Bronchial epithelial cell (primary cell): ENCODE results near the gene LILRA5. TPM values are rescaled to one million over a fixed set of nuclear protein-coding genes. Genes with fewer than 3 reads are reported as not detected.

Experiments used
- DNase-seq: peaks from one replicate; pipeline ENCODE4 v3.0.0-alpha.2; 2010; ENCODE audit warnings: low read depth
- FAIRE-seq: peaks from 2 replicates; lab custom pipeline; 2011; peaks lifted over from hg19 to GRCh38; lab: Jason Lieb, UNC
- H3K27me3 ChIP-seq: 2 replicates; pipeline ENCODE4 v1.5.1; 2011; ENCODE audit warnings: low read length; ENCODE audit not compliant: control insufficient read depth, insufficient read depth
- H3K36me3 ChIP-seq: 2 replicates; pipeline ENCODE4 v1.5.1; 2011; ENCODE audit warnings: low read length; ENCODE audit not compliant: control insufficient read depth, insufficient read depth
- H3K4me3 ChIP-seq: 2 replicates; pipeline ENCODE4 v1.5.1; 2011; ENCODE audit warnings: mild to moderate bottlenecking, low read depth, low read length, control low read depth
- total RNA-seq: library from RNA; depleted of rRNA; stranded (reverse); fragments of >200 nt; gene quantifications from 2 replicates; pipeline ENCODE4 v1.2.1, GENCODE V29; 2014
- TF ChIP-seq, protein P1 (sequence below): IDR thresholded peaks from 2 replicates; pipeline ENCODE4 v1.5.1; 2011; ENCODE audit warnings: mild to moderate bottlenecking, moderate library complexity, low read length, control low read depth, inconsistent platforms; ENCODE audit not compliant: insufficient read depth, severe bottlenecking

The LILRA5 gene
- total RNA-seq, 1 donor from 2014 or later = not detected

- no peaks in the 10 kb centered on the region for H3K36me3 ChIP-seq
- H3K27me3 ChIP-seq = no peaks in the 10 kb centered on the region
- DNase-seq (no peak), FAIRE-seq (no peak)
- no peak overlapping the region for H3K4me3 ChIP-seq
- TF ChIP-seq, protein P1, sequence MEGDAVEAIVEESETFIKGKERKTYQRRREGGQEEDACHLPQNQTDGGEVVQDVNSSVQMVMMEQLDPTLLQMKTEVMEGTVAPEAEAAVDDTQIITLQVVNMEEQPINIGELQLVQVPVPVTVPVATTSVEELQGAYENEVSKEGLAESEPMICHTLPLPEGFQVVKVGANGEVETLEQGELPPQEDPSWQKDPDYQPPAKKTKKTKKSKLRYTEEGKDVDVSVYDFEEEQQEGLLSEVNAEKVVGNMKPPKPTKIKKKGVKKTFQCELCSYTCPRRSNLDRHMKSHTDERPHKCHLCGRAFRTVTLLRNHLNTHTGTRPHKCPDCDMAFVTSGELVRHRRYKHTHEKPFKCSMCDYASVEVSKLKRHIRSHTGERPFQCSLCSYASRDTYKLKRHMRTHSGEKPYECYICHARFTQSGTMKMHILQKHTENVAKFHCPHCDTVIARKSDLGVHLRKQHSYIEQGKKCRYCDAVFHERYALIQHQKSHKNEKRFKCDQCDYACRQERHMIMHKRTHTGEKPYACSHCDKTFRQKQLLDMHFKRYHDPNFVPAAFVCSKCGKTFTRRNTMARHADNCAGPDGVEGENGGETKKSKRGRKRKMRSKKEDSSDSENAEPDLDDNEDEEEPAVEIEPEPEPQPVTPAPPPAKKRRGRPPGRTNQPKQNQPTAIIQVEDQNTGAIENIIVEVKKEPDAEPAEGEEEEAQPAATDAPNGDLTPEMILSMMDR = no peak
Observed at GRCh38 chr19:54305141-54305540, 7.8 kb downstream of the LILRA5 start.

DNA sequence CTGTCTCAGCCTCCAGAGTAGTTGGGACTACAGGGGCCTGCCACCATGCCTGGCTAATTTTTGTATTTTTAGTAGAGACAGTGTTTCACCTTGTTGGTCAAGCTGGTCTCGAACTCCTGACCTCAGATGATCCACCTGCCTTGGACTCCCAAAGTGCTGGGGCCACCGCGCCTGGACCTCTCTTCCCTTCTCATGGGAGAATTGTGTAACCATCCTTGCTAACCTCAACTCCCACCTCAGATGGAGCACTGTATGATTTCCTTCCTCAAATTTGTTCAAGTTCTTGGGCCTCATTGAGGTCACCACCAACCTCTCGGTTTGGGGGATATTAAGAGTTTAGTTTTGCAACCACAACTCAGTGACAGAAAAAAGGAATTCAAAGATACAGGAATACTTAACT is 10.7 kb downstream of the LILRA5 start:
- H3K4me3 ChIP-seq = no peak overlapping the region
- no peaks in the 10 kb centered on the region for H3K36me3 ChIP-seq
- TF ChIP-seq, protein P1 = no peak
- no peaks in the 10 kb centered on the region for H3K27me3 ChIP-seq
- DNase-seq = no peak
- FAIRE-seq = no peak

GRCh38 chr19:54299515-54299914 is 13.5 kb downstream of the LILRA5 start:
- no peak for FAIRE-seq
- TF ChIP-seq, protein P1 = no peak
- no peaks in the 10 kb centered on the region for H3K27me3 ChIP-seq
- no peak overlapping the region for H3K4me3 ChIP-seq
- no peak for DNase-seq
- no peaks in the 10 kb centered on the region for H3K36me3 ChIP-seq

- Histone ChIP-seq H3K36me3 (no peaks in the 10 kb centered on the region), H3K27me3 (no peaks in the 10 kb centered on the region), H3K4me3 (no peak overlapping the region)
- DNase-seq (no peak), FAIRE-seq (peak; percentile 52)
- TF ChIP-seq, protein P1 = no peak
Observed at GRCh38 chr19:54299126-54299498, 13.9 kb downstream of the LILRA5 start.

GRCh38 chr19:54298357-54299125 is 14.4 kb downstream of the LILRA5 start:
- no peak overlapping the region for H3K4me3 ChIP-seq
- H3K27me3 ChIP-seq = no peaks in the 10 kb centered on the region
- TF ChIP-seq, protein P1 = no peak
- FAIRE-seq = no peak
- H3K36me3 ChIP-seq = no peaks in the 10 kb centered on the region
- DNase-seq = no peak
